ENCODE measurements around the gene CDC37.

CDC37 gene

DNA sequence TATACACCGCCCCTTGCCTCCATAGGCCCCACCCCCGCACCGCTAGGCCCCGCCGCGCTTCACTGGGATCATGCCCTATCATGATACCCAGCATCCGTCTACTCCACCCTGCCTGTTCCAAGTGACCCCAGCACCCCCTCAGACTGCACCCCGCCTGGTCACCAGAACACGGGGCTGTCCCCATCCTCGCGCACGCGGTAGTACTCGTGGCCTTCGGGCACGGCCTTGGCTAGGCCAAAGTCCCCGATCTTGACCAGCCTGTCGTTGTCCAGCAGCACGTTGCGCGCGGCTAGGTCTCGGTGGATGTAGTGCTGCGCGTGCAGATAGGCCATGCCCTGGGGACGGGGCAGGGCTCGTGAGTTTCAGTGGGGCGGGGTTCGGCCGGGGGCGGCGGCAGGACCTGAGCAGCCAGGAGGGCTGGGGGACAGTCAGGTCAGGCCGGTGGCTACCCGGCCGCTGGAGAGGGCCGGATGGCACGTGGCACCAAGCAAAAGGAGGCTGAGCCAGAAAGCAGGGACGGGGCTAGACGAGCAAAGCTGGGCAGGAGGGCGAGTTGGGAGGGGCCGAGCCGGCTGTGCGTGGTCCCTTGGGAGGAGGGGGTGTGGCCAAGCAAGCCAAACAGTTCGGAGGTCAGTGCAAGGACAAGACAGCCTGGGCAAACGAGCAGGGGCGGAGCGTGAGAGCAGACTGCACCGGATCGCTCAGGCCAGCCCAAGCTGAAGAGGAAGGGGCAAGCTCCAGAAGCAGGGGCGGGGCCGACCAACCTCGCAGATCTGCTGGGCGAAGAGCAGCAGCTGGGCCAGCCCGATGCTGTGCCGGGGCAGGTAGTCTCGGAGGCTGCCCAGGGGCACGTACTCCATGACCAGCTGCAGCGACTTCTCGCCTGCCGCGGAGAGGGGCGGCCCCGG is 50.3 kb downstream of the CDC37 start:
- no peak overlapping the region for H3K27ac ChIP-seq
- DNase-seq: no peak
- in situ Hi-C loops (cut with HindIII; ENCODE audit: low pct_ligation_motif_present, low sequenced_read_pairs): no loop called here

DNA sequence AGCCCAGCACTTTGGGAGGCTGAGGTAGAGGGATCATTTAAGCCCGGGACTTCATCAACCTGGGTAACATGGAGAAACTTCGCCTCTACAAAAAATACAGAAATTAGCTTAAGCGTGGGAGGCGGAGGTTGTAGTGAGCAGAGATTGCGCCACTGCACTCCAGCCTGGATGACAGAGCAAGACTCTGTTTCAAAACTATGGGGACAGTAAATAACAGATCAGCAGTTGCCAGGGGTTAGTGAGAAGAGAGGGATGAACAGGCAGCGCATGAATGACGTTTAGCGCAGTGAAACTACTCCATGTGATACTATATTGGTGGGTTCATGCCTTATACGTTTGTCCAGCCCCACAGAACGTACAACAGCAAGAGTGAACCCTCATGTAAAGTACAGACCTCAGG is 56.8 kb downstream of the CDC37 start:
- TF ChIP-seq, protein P1, sequence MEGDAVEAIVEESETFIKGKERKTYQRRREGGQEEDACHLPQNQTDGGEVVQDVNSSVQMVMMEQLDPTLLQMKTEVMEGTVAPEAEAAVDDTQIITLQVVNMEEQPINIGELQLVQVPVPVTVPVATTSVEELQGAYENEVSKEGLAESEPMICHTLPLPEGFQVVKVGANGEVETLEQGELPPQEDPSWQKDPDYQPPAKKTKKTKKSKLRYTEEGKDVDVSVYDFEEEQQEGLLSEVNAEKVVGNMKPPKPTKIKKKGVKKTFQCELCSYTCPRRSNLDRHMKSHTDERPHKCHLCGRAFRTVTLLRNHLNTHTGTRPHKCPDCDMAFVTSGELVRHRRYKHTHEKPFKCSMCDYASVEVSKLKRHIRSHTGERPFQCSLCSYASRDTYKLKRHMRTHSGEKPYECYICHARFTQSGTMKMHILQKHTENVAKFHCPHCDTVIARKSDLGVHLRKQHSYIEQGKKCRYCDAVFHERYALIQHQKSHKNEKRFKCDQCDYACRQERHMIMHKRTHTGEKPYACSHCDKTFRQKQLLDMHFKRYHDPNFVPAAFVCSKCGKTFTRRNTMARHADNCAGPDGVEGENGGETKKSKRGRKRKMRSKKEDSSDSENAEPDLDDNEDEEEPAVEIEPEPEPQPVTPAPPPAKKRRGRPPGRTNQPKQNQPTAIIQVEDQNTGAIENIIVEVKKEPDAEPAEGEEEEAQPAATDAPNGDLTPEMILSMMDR (IDR thresholded peaks at IDR 0.05; ENCODE audit: low read depth, low read length, missing control alignments): no peak
- no peak overlapping the region for H3K4me3 ChIP-seq (ENCODE audit: low read depth, low read length)
- H3K27me3 ChIP-seq (replicated peaks): no peaks in the 10 kb centered on the region
- peaks cover 10% of the 10 kb centered on the region for H3K36me3 ChIP-seq (replicated peaks)
- H3K27ac ChIP-seq: no peak overlapping the region
- DNase-seq: peak; percentile 13
- in situ Hi-C loops (cut with HindIII; ENCODE audit: low pct_ligation_motif_present, low sequenced_read_pairs): no loop called here

More for the DNA sequence above, 50.3 kb downstream of the CDC37 start:
- Histone ChIP-seq H3K27me3 (replicated peaks) (no peaks in the 10 kb centered on the region), H3K36me3 (replicated peaks) (peaks cover 54% of the 10 kb centered on the region), H3K4me3 (ENCODE audit: low read depth, low read length) (no peak overlapping the region)
- TF ChIP-seq, protein P1 (IDR thresholded peaks at IDR 0.05; ENCODE audit: low read depth, low read length, missing control alignments): no peak

DNA sequence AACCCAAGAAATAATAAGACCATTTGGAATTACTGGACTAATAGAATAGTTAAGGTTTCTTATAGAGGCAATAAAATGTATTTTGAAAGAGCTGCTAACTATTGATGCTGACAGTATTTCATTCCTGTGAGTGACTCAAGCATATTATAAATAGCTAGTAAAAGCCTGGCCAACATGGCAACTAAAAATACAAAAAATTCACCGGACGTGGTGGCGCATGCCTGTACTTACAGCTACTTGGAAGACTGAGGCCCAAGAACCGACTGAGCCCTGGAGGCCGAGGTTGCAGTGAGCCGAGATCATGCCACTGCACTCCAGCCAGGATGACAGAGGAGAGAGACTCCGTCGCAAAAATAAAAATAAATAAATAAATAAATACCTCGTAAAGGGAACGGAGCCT is 58.6 kb downstream of the CDC37 start:
- Histone ChIP-seq H3K27me3 (replicated peaks) (no peaks in the 10 kb centered on the region), H3K36me3 (replicated peaks) (peaks cover 1% of the 10 kb centered on the region), H3K27ac (no peak overlapping the region), H3K4me3 (ENCODE audit: low read depth, low read length) (no peak overlapping the region)
- in situ Hi-C loops (cut with HindIII; ENCODE audit: low pct_ligation_motif_present, low sequenced_read_pairs): no loop called here
- peak; percentile 16 for DNase-seq
- TF ChIP-seq, protein P1 (IDR thresholded peaks at IDR 0.05; ENCODE audit: low read depth, low read length, missing control alignments): no peak

DNA sequence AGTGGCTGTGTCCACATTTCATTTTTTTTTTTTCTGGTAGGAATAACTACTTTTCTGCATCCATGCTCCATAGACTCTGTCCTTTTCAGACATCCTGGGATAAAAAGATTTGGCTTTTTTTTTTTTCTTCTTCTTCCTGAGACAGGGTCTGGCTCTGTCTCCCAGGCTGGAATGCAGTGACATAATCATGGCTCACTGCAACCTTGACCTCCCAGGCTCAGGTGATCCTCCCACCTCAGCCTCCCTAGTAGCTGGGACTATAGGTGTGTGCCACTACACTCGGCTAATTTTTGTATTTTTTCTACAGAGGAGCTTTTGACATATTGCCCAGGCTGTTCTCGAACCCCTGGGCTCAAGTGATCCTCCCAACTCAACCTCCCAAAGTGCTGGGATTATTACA is 59.8 kb downstream of the CDC37 start:
- in situ Hi-C loops (cut with HindIII; ENCODE audit: low pct_ligation_motif_present, low sequenced_read_pairs): no loop called here
- H3K4me3 ChIP-seq (ENCODE audit: low read depth, low read length): no peak overlapping the region
- TF ChIP-seq, protein P1 (IDR thresholded peaks at IDR 0.05; ENCODE audit: low read depth, low read length, missing control alignments): no peak
- no peaks in the 10 kb centered on the region for H3K27me3 ChIP-seq (replicated peaks)
- no peaks in the 10 kb centered on the region for H3K36me3 ChIP-seq (replicated peaks)
- H3K27ac ChIP-seq: no peak overlapping the region
- no peak for DNase-seq
